ENCODE measurements around the gene FUOM. TPM values are rescaled to one million over a fixed set of nuclear protein-coding genes. Genes with fewer than 3 reads are reported as not detected.

Gene FUOM
- total and polyA plus RNA-seq, 9 of the 15 experiments (the other 6 are each of a cell fraction or from before 2014, with no cell fraction given) = 1.8 to 96.1 (median 27.0) TPM

GRCh38 chr10:133308421-133309099 is 49.3 kb downstream of the FUOM start, which contains the start of the genes TUBGCP2 and ZNF511 (continued):
- TF ChIP-seq, protein P1, sequence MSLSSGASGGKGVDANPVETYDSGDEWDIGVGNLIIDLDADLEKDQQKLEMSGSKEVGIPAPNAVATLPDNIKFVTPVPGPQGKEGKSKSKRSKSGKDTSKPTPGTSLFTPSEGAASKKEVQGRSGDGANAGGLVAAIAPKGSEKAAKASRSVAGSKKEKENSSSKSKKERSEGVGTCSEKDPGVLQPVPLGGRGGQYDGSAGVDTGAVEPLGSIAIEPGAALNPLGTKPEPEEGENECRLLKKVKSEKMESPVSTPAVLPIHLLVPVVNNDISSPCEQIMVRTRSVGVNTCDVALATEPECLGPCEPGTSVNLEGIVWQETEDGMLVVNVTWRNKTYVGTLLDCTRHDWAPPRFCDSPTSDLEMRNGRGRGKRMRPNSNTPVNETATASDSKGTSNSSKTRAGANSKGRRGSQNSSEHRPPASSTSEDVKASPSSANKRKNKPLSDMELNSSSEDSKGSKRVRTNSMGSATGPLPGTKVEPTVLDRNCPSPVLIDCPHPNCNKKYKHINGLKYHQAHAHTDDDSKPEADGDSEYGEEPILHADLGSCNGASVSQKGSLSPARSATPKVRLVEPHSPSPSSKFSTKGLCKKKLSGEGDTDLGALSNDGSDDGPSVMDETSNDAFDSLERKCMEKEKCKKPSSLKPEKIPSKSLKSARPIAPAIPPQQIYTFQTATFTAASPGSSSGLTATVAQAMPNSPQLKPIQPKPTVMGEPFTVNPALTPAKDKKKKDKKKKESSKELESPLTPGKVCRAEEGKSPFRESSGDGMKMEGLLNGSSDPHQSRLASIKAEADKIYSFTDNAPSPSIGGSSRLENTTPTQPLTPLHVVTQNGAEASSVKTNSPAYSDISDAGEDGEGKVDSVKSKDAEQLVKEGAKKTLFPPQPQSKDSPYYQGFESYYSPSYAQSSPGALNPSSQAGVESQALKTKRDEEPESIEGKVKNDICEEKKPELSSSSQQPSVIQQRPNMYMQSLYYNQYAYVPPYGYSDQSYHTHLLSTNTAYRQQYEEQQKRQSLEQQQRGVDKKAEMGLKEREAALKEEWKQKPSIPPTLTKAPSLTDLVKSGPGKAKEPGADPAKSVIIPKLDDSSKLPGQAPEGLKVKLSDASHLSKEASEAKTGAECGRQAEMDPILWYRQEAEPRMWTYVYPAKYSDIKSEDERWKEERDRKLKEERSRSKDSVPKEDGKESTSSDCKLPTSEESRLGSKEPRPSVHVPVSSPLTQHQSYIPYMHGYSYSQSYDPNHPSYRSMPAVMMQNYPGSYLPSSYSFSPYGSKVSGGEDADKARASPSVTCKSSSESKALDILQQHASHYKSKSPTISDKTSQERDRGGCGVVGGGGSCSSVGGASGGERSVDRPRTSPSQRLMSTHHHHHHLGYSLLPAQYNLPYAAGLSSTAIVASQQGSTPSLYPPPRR (CRISPR knock-in tag; IDR thresholded peaks at IDR 0.05; ENCODE audit: borderline replicate concordance) = no peak
- no peak for TF ChIP-seq BCOR (IDR thresholded peaks at IDR 0.05)
- no peak for TF ChIP-seq AFF1 (IDR thresholded peaks at IDR 0.05; ENCODE audit: low read depth in 1 of 2, partially characterized antibody in 2 of 2)
- TF ChIP-seq, protein P2, sequence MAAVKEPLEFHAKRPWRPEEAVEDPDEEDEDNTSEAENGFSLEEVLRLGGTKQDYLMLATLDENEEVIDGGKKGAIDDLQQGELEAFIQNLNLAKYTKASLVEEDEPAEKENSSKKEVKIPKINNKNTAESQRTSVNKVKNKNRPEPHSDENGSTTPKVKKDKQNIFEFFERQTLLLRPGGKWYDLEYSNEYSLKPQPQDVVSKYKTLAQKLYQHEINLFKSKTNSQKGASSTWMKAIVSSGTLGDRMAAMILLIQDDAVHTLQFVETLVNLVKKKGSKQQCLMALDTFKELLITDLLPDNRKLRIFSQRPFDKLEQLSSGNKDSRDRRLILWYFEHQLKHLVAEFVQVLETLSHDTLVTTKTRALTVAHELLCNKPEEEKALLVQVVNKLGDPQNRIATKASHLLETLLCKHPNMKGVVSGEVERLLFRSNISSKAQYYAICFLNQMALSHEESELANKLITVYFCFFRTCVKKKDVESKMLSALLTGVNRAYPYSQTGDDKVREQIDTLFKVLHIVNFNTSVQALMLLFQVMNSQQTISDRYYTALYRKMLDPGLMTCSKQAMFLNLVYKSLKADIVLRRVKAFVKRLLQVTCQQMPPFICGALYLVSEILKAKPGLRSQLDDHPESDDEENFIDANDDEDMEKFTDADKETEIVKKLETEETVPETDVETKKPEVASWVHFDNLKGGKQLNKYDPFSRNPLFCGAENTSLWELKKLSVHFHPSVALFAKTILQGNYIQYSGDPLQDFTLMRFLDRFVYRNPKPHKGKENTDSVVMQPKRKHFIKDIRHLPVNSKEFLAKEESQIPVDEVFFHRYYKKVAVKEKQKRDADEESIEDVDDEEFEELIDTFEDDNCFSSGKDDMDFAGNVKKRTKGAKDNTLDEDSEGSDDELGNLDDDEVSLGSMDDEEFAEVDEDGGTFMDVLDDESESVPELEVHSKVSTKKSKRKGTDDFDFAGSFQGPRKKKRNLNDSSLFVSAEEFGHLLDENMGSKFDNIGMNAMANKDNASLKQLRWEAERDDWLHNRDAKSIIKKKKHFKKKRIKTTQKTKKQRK (IDR thresholded peaks at IDR 0.05; ENCODE audit: borderline replicate concordance, low read depth, low read length) = no peak
- no peak for TF ChIP-seq CEBPG (CRISPR knock-in tag; IDR thresholded peaks at IDR 0.05)
- TF ChIP-seq CEBPG (tag; conservative IDR thresholded peaks at IDR 0.05 in 1 of 2, IDR thresholded peaks at IDR 0.05 in 1 of 2) = no peak
- peak; percentile 39; the same call in 1 of the 2 replicates for TF ChIP-seq ZNF263 (CRISPR knock-in tag; IDR thresholded peaks at IDR 0.05; ENCODE audit: borderline replicate concordance)
- no peak for TF ChIP-seq U2AF1 (optimal IDR thresholded peaks at IDR 0.05; ENCODE audit: low read depth, low read length)
- no peak for TF ChIP-seq IRF1 (CRISPR knock-in tag; IDR thresholded peaks at IDR 0.05; ENCODE audit: borderline replicate concordance)
- TF ChIP-seq, protein P3, sequence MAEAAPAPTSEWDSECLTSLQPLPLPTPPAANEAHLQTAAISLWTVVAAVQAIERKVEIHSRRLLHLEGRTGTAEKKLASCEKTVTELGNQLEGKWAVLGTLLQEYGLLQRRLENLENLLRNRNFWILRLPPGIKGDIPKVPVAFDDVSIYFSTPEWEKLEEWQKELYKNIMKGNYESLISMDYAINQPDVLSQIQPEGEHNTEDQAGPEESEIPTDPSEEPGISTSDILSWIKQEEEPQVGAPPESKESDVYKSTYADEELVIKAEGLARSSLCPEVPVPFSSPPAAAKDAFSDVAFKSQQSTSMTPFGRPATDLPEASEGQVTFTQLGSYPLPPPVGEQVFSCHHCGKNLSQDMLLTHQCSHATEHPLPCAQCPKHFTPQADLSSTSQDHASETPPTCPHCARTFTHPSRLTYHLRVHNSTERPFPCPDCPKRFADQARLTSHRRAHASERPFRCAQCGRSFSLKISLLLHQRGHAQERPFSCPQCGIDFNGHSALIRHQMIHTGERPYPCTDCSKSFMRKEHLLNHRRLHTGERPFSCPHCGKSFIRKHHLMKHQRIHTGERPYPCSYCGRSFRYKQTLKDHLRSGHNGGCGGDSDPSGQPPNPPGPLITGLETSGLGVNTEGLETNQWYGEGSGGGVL (CRISPR knock-in tag; IDR thresholded peaks at IDR 0.05) = no peak

Measured in K562 (cell line).